Measurements from ENCODE around the gene FSD2.

- TF ChIP-seq CTCF (IDR thresholded peaks at IDR 0.05; ENCODE audit: insufficient read depth, low read depth, low read length) (no peak), EZH2 (IDR thresholded peaks at IDR 0.05; ENCODE audit: insufficient read depth, low read length) (no peak)
Observed at GRCh38 chr15:82710926-82711490, 94.9 kb downstream of the FSD2 start.
